ENCODE data around the gene PTPRF. TPM values are rescaled to one million over a fixed set of nuclear protein-coding genes. Genes with fewer than 3 reads are reported as not detected.
A peak's percentile ranks its signal among the peaks of the same experiment; 100 is the strongest.
"Not testable (repeated sequence)": the region's sequence is repeated elsewhere in the genome, so short reads cannot be mapped to it uniquely, and the experiment has no call there.

PTPRF gene
- total and polyA plus RNA-seq, 4 donors, result 41.2 to 241 (median 85.6) TPM

GRCh38 chr1:43639976-43640794 is 109.5 kb downstream of the PTPRF start:
- no peaks in the 10 kb centered on the region for H3K36me3 ChIP-seq (ENCODE audit: control insufficient read depth in 4 of 4, insufficient read depth in 3 of 4, low read depth in 1 of 4, low read length in 3 of 4)
- TF ChIP-seq RAD21 (IDR thresholded peaks at IDR 0.05), result peak in 1 of 2 donors; percentile 54
- no peak for TF ChIP-seq CTCF (IDR thresholded peaks at IDR 0.05; ENCODE audit: low read depth, low read length, missing input control)
- no peak for DNase-seq (ENCODE audit: low spot score)
- 60% methylated on average over 5 of the region's 5 CpGs for WGBS
- H3K4me3 ChIP-seq (ENCODE audit: low read depth in 1 of 3, low read length in 3 of 3), result no peak overlapping the region
- no peaks in the 10 kb centered on the region for H3K9me3 ChIP-seq (ENCODE audit: control insufficient read depth in 4 of 4, low read length in 3 of 4)
- H3K27ac ChIP-seq (ENCODE audit: low read depth in 1 of 2, low read length in 2 of 2), result no peak overlapping the region
- H3K27me3 ChIP-seq (ENCODE audit: control insufficient read depth in 4 of 4, insufficient read depth in 4 of 4, low read length in 3 of 4), result no peaks in the 10 kb centered on the region
- no peak overlapping the region for H3K9ac ChIP-seq (ENCODE audit: low read depth in 1 of 2, low read length in 2 of 2)
- peaks cover 0 to 1% (median 0%) of the 10 kb centered on the region in 4 donors for H3K4me1 ChIP-seq (ENCODE audit: control insufficient read depth in 4 of 4, insufficient read depth in 4 of 4, low read length in 3 of 4)

- TF ChIP-seq YY1 (IDR thresholded peaks at IDR 0.05), result no peak
- TF ChIP-seq EGR1 (IDR thresholded peaks at IDR 0.05; ENCODE audit: low read depth in 2 of 2), result no peak
- no peak for TF ChIP-seq SP1 (IDR thresholded peaks at IDR 0.05)
- WGBS, result 70% methylated on average over 1 of the region's 1 CpG
- H3K27ac ChIP-seq (ENCODE audit: low read depth in 1 of 2, low read length in 2 of 2), result no peak overlapping the region
Observed at GRCh38 chr1:43644558-43644957, 113.9 kb downstream of the PTPRF start.

GRCh38 chr1:43645461-43645860 is 114.8 kb downstream of the PTPRF start:
- Histone ChIP-seq H3K36me3 (ENCODE audit: control insufficient read depth in 4 of 4, insufficient read depth in 3 of 4, low read depth in 1 of 4, low read length in 3 of 4) (no peaks in the 10 kb centered on the region), H3K9ac (ENCODE audit: low read depth in 1 of 2, low read length in 2 of 2) (no peak overlapping the region), H3K9me3 (ENCODE audit: control insufficient read depth in 4 of 4, low read length in 3 of 4) (no peaks in the 10 kb centered on the region), H3K4me3 (ENCODE audit: low read depth in 1 of 3, low read length in 3 of 3) (no peak overlapping the region), H3K27me3 (ENCODE audit: control insufficient read depth in 4 of 4, insufficient read depth in 4 of 4, low read length in 3 of 4) (no peaks in the 10 kb centered on the region), H3K27ac (ENCODE audit: low read depth in 1 of 2, low read length in 2 of 2) (no peak overlapping the region), H3K4me1 (ENCODE audit: control insufficient read depth in 4 of 4, insufficient read depth in 4 of 4, low read length in 3 of 4) (peaks cover 1 to 18% (median 10%) of the 10 kb centered on the region in 4 donors)
- no peak for TF ChIP-seq FOXA2 (IDR thresholded peaks at IDR 0.05)
- TF ChIP-seq MAX (IDR thresholded peaks at IDR 0.05), result no peak
- TF ChIP-seq JUND (IDR thresholded peaks at IDR 0.05), result no peak
- 79% methylated on average over 1 of the region's 1 CpG for WGBS
- DNase-seq (ENCODE audit: low spot score), result no peak

More at GRCh38 chr1:43644558-43644957, 113.9 kb downstream of the PTPRF start:
- Histone ChIP-seq H3K27me3 (ENCODE audit: control insufficient read depth in 4 of 4, insufficient read depth in 4 of 4, low read length in 3 of 4) (no peaks in the 10 kb centered on the region), H3K4me1 (ENCODE audit: control insufficient read depth in 4 of 4, insufficient read depth in 4 of 4, low read length in 3 of 4) (peaks cover 1 to 17% (median 9%) of the 10 kb centered on the region in 4 donors), H3K9me3 (ENCODE audit: control insufficient read depth in 4 of 4, low read length in 3 of 4) (no peaks in the 10 kb centered on the region), H3K4me3 (ENCODE audit: low read depth in 1 of 3, low read length in 3 of 3) (no peak overlapping the region), H3K9ac (ENCODE audit: low read depth in 1 of 2, low read length in 2 of 2) (no peak overlapping the region), H3K36me3 (ENCODE audit: control insufficient read depth in 4 of 4, insufficient read depth in 3 of 4, low read depth in 1 of 4, low read length in 3 of 4) (no peaks in the 10 kb centered on the region)
- no peak for DNase-seq (ENCODE audit: low spot score)

- not testable (repeated sequence) for H3K9me3 ChIP-seq (ENCODE audit: control insufficient read depth in 4 of 4, low read length in 3 of 4); H3K27ac ChIP-seq (ENCODE audit: low read depth in 1 of 2, low read length in 2 of 2); H3K27me3 ChIP-seq (ENCODE audit: control insufficient read depth in 4 of 4, insufficient read depth in 4 of 4, low read length in 3 of 4); DNase-seq (ENCODE audit: low spot score); H3K9ac ChIP-seq (ENCODE audit: low read depth in 1 of 2, low read length in 2 of 2); H3K4me3 ChIP-seq (ENCODE audit: low read depth in 1 of 3, low read length in 3 of 3); H3K36me3 ChIP-seq (ENCODE audit: control insufficient read depth in 4 of 4, insufficient read depth in 3 of 4, low read depth in 1 of 4, low read length in 3 of 4)
- 89% methylated on average over 9 of the region's 9 CpGs for WGBS
- peaks cover 7 to 35% (median 25%) of the 10 kb centered on the region in 4 donors for H3K4me1 ChIP-seq (ENCODE audit: control insufficient read depth in 4 of 4, insufficient read depth in 4 of 4, low read length in 3 of 4)
Observed at GRCh38 chr1:43647331-43647730, 116.6 kb downstream of the PTPRF start.
